GM21526 (cell line): ENCODE measurements around the gene KRTAP12-1.

Experiments
- ATAC-seq: cut with Tn5 transposase; IDR thresholded peaks from one replicate; pipeline ENCODE4 v1.9.1; 2021; ENCODE audit warnings: moderate library complexity; ENCODE audit not compliant: unreplicated experiment, low FRiP score

The KRTAP12-1 gene

DNA sequence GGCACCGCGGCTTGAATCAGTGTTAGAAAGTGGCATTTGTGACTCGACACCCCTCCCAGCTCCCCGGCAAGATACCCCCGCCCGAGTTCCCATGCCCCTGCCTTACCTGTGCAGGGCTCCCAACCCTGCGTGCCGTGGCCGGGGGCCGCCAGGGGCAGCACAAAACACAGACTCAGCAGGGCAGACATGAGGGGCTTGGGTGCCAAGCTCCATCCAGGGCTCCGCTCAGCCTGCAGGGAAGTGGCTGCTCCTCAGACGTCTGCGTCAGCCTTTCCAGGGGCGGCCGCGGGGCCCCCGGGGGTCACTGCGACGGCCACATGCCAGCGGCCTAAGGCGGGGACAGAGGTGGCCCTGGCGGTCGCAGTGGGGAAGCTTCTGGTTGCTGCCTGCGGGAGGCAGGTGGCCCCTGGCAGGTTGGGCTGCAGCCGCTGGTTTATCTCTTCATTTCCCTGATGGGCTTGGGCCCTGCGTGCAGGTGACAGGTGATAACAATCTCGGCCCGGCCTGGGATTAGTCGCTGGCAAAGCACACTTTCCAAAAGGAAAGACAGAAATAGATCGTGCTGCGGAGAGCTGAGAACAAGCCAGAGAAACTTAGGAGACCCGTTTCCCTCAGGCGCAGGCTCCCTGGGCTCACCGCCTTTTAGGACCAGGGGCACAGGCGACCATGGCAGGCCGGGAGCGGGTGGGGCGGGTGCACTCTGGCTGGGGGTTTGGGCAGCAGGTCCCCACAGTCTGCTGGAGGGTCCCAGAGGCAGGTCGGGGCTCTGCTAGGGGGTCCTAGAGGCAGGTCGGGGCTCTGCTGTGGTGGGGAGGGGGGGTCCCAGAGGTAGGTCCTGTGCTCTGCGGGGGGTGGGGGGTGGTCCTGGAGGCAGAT is 29.6 kb upstream of the KRTAP12-1 start, which contains the start of gene TSPEAR:
TSPEAR (minus strand) TSS at position 246 of the 876 bp plus-strand sequence; CDS start at position 188, 58 bp downstream.
- no peak for ATAC-seq

DNA sequence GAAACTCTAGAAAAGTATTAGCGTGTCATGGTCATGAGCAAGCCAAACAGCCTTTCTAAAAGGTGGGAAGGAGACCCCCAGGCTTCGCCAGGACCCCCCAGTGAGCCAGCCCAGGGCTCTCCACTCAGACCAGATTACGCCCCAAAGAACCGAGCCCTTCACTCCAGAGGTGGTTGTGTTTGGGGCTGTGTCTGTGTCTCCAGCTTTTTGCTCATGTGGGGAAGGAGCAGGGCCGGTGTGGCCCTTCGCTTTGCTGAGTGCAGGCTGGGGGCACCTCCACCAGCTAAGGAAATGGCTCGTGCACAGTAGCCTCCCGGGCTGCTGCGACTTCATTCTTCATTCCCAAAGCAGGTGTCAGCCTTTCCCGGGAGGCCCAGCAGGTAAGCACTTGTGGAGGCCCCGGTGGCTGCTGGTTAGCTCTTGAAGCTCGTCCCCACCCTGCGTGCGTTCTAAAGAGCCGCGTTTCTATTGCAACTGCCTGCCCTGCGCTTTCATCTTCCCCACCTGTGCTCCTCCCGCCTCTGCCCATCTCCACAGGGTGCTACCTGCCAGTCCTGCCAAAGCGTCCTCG is 28.9 kb upstream of the KRTAP12-1 start:
- no peak for ATAC-seq

DNA sequence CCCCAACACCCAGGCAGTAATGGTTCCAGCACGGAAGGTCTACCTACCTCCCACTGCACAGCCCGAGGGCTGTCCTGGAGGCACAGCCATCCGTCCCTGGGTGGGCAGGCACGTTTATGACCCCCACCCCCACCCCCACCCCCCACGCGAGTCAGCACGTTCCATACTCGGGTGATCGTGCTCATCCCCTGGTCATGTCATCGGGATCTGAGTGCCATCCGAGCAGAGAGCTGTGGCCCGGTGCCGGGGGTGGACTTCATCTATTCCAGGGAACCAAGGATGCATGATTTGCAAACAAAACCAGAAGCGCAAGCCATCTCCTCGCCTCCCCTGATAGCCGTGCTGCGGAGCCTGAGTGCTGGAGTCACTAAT is 28.3 kb upstream of the KRTAP12-1 start:
- no peak for ATAC-seq

DNA sequence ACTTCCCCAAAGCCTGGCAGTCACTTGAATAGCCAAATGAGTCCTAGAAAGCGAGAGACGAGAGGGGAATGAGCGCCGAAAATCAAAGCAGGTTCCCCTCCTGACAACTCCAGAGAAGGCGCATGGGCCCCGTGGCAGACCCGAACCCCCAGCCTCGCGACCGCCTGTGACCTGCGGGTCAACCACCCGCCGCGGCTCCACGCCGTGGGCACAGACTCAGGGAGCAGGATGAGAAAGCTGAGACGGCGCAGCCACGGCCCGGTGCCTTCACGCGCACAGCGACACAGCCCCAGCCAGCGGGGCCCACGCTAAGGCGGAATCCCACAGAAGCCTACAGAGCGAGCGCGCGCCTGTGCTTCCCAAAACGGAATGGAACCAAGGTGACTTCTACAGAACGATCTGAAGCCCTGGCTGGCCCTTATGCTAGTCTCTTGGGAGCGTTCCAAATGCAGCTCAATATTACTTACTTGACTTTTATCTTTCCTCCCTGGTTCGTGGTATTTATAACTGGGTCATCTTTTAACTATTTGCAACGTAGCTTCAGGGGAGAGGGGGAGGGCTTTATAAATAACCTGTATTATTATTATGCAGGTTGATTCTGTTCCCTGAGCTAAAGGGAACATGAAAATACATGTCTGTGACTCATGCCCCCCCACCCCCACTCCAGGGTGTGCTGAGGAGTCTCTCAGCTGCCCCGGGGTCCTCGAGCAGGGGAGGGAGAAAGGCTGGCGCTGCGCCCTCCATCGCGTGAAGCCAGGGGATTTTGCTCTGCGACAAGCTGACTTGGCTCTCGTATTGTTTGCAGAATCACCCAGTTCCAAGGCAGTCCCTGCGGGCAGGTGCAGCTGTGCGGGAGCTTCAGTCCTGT is 27.7 kb upstream of the KRTAP12-1 start:
- no peak for ATAC-seq

DNA sequence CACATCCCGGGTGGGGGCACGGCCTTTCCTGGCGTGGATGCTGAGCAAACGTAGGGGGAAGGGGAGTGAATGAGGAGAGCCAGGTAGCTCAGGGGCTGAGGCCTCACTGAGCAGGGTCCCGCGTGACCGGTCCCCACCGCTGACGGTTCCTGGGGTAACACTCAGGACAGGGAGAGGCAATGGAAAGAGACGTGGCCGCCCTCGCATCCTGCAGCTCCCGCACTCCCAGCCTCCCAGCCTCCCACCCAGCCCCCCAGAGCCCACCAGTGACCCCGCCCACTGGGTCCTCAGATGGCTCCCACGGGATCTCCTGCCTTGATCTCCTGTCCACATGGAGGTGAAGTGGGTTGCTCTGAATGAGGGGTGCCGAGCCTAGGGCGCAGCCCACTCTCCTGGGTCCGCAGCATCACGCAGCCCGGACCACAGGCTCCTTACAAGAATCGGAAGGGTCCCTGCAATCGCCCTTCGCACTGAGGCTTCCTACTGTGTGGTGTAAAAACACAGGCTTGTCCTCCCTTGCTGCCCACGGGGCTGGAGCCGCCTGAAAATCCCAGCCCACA is 27.0 kb upstream of the KRTAP12-1 start:
- ATAC-seq = no peak

DNA sequence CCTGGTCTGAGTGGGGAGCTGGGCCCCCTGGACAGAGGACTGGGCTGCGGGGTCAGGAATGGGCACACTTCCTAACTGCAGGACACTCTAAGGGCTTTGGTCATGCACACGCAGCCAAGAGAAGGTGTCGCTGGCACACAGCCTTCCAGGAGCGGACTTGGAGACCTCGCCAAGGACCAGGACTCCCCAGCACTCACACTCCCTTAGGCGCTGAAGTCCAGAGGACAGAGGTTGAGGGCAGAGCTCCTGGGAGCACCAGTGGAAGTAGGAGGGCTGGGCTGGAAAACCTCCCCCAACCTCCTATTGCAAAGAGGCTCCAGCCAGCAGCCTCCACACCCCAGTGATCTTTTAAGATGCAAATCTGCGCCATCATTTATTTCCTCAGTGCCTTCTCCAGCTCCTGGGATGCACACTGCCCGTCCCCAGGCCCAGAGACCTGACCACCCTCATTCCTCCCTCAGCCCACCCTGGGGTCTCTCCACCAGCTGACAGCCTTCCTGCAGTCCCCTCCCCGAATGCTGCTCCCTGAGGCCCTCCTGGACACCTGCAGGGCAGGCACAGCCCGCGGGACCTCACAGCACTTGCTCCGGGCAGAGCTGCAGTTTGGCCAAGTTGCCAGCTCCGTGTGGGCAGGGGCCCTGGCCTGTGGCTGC is 26.4 kb upstream of the KRTAP12-1 start:
- ATAC-seq = no peak

DNA sequence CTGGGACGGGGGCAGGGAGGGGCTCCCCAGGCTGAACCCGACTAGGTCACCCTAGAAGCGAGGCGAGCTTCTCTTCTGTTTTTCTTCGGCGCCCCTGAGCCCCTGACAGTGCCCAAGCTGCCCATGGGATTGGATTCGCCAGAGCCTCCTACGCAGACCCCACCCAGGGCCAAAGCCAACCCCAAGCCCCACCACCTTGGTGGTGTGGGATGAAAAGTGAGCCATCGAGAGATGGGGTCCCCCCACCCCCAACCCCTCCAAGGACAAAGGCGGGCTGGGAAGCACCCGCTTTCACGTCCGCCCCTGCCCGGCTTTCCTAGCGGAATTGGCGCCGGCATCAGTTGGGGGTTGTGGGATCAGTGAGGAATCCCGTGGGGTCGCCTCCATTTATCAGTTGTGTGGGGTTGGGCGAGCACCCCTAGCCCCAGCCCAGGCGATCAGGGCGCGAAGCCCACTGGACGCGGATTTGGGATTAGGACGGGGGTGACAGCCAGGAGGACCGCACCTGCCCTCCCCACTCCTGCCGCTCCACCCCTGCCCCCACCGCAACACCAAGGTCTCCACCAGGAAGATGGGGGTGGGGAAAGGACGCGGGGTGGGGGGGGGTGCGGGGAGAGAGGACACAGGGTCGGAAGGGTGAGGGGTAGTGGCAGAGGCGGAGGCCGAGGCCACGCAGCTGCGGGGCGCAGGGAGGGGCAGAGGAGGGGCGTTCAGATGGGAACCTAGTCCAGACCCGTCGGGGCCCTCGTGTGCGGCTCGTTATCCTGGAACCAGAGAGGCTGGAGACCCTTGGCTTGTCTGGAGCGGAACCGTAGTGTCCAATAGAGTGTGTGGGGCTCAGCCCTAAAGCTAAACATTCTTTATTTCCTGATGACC is 25.0 kb upstream of the KRTAP12-1 start:
- ATAC-seq = no peak

DNA sequence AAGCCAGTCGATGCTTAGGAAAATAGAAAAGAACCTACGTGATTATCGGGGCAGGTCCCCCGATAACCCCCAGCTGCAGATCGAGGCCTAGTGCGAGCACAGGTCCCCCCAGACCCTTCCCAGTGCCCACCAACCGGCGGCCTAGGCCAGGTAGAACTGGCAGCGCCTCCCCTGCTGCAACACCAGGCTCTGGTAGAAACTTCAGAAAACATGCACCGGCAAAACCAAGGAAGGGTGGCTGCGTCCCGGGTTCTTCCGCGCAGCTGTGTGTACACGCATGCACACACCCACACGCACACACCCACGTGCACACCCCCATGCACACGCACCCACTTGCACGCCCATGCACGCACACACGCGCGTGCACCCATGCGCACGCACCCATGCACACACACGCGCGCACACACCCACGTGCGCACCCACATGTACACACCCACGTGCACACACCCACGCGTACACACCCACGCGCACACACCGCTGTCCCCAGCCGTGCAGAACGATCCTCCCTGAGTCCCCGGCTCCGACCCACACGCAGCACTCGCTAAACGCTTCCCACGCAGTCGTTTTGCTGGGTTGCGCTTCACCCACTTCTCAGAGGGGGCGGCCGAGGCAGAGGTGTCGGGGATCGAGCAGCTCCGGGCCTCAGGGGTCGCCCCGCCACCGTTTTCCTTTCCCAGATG is 24.2 kb upstream of the KRTAP12-1 start:
- no peak for ATAC-seq

DNA sequence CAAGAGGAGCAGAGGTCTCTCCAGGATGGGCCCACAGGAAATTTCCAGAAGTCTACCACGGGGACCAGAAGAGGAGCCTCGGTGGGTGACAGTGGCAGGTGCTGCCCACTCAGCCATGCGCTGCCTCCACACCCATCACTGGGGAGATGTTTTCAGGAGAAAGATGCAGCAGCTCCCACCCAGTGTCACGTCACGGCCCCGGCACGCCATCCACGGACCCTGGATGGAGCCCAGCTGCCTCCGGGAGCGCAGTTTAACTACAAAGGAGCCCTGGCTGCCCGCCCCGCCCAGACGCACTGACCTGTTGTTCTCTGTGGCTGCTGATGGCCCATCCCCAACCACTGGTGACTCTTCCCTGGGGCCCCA is 22.7 kb upstream of the KRTAP12-1 start:
- no peak for ATAC-seq

DNA sequence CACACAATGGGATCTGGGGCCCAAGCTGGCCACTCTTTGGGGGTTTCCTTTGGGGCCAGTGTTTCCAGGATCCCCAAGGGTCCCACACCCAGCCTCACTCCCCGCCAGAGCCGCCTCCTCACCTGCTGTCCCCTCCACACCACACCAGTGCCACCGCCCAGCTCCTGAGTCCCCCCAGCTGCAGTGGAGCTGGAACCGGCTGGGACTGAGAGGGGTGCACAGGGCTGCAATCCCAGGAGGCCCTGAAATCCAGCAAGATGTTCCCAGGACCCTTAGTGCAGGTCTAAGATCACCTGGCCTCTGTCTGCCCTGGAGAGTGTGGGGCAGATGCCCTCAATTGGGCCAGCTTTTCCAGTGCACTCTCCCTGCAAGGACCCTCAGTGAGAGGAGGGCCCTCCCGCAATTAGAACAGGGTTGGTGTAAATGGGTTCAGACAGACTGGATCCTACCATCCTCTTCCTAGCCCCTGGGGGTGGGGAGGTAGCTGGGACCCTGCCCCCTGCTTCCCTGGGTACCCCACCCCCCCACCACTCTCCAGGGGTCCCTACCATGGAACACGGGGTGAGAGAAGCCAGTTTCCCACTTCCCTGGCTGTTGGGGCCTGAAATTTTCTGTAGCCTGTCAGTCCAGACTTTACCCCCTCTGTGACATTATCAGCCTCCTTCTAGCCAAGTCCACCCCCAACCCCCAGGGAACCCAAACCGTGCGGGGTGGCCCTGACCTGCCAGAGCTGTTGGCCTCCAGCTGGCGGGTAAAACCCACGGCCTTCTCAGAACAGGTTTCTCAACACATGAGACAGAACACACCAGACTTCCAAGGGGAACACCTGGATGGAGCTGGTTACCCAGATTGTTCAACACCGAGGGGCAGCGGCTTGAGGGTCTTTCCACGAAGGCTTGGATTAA is 22.0 kb upstream of the KRTAP12-1 start:
- ATAC-seq = no peak

DNA sequence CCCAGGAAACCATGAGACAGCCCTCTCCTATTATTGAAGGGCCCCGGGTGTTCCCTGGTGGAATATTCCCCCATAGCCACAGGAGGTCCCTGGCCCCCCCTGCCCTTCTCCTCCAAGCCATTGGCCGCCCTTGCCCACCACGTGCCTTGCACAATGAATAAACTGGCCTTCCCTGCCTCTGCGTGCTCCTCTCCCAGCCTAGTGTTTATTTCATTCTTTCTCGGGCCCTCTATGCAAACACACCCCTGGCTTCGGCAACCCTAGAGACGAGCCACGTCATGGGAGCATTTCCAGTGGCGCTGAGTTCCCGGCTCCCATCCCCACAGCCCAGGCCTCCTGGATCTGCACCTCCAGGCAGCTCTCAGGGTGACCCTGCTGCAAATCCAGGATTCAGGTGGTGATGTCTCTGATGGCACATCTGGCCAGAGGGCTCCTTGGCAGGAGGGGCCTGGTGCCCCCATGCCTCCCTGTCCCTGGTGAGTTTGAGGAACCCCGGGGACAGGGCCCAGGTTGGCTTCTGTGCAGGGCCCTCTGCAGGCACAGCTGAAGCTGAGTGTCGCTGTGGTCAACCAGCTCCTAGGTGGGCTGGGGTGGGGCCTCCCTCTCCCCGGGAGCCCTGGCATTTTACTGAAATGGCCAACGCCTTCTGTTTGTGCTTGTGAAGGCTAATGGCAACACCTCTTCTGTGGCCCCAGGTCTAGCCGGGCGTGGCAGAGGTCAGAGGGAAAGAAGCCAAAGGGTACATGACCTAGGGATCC is 21.2 kb upstream of the KRTAP12-1 start:
- ATAC-seq = no peak

DNA sequence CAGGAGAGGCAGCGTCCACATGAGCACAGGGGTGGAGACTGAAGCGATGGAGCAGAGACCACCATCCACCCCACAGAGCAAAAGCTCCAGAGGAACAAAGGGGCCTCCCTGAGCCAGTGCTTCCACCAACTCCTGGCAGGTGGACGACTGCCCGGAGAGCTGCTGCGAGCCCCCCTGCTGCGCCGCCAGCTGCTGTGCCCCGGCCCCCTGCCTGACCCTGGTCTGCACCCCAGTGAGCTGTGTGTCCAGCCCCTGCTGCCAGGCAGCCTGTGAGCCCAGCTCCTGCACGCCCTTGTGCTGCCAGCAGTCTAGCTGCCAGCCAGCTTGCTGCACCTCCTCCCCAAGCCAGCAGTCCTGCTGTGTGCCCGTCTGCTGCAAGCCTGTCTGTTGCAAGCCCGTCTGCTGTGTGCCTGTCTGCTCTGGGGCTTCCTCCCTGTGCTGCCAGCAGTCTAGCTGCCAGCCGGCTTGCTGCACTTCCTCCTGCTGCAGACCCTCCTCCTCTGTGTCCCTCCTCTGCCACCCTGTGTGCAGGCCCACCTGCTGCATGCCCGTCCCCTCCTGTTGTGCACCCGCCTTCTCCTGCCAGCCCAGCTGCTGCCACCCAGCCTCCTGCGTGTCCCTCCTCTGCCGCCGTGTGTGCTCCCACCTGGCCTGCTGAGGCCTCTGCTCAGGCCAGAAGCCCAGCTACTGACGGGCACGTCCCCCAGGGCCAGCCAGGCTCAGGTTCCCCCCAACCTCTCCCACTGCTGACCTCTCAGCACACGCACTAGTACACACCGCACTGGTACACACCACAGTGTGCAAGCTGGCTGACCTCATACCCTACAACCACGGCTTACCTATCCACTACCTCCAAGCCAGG is 20.4 kb upstream of the KRTAP12-1 start:
- ATAC-seq = no peak

DNA sequence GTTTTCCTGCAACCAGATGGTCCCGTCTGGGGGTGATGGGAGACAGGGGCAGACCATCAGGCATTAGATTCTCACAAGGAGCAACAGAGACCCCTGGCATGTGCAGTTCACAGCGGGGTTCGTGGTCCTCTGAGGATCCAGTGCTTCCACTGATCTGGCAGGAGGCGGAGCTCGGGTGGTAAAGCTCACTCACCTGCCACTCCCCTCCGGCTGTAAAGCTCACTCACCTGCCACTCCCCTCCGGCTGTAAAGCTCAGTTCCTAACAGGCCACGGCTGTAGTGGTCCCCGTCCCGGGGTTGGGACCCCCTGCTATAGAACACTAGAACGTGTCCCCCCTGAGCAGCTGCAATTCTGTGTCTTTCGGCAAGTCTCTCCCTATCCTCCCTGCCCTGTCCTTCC is 19.6 kb upstream of the KRTAP12-1 start:
- no peak for ATAC-seq

DNA sequence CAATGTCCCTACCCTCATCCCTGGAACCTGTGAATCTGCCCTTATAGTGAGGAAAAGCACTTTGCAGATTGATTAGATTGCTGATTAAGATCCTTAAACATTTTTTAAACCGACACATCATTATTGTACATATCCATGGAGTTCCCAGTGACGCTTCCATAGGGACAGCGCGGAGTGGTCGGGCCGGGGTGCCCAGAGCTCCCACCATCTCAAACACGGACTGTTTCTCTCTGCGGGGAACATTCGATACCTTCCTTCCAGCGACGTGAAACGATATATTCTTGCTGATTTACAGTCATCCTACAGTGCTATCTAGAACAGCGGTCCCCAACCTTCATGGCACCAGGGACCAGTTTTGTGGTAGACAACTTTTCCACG is 19.0 kb upstream of the KRTAP12-1 start:
- ATAC-seq = no peak

DNA sequence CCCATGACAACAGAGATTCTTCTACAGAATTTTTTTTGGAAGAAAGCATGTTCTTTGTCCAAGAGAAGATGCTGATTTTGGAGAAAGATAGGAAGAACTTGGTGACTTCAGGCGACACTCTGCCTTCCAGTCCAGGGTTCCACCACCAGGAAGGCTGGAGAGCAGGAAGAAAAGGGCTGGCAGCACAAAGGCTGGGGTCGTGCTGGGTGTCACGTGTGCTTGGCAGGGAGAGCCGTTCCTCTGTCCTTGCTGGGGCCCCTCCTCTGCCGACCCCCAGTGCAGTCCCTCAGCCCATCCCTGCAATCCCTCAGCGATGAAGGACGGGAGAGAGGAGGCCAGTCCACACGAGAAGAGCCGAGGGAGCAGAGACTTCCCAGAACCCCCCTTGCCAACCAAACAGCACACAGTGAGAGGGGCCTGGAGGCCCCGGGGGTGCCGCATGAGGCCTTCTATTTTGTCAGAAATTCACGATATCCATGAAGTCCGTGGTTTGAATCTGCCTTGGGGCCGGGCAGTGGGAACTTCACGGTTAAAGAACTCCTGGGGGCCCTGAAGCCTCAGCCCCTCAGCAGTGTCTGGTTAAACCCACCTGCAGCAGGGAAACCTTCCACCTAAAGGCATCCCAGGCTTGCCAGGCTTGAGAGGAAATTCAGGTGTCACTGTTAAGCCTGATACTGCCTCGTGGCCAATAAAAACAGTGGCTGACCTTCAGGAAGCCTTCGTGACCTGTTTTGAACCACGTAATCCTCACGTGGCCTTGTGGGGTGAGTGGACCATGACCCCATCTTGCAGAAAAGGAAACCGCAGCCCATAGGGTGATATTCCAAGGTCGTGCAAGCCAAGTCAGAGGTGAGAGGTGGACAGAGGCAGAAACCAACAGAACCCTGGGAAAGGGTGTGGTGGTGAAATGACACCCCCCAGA is 18.4 kb upstream of the KRTAP12-1 start:
- ATAC-seq = no peak
